ENCODE measurements around the gene CRYBA4.

Gene CRYBA4

GRCh38 chr22:26581633-26582168, 40.1 kb upstream of the CRYBA4 start:
- Histone ChIP-seq H3K4me3 (no peak overlapping the region), H3K27ac (no peak overlapping the region), H3K36me3 (ENCODE audit: insufficient read depth, low read length) (no peaks in the 10 kb centered on the region)

GRCh38 chr22:26584010-26584409, 37.8 kb upstream of the CRYBA4 start:
- Histone ChIP-seq H3K27ac (no peak overlapping the region), H3K9ac (ENCODE audit: insufficient read length) (no peak overlapping the region), H3K4me3 (no peak overlapping the region), H3K36me3 (ENCODE audit: insufficient read depth, low read length) (no peaks in the 10 kb centered on the region), H3K9me3 (ENCODE audit: low read depth, low read length) (no peaks in the 10 kb centered on the region)
- TF ChIP-seq FOXP2 (optimal IDR thresholded peaks at IDR 0.05; ENCODE audit: control extremely low read depth, extremely low read length, insufficient read depth) (no peak), EZH2 (IDR thresholded peaks at IDR 0.05) (no peak), POLR2AphosphoS5 (IDR thresholded peaks at IDR 0.05; ENCODE audit: borderline replicate concordance, low read depth, low read length) (no peak)
- DNase-seq (ENCODE audit: low read depth, low spot score), result no peak

More at GRCh38 chr22:26581633-26582168, 40.1 kb upstream of the CRYBA4 start:
- no peak for DNase-seq (ENCODE audit: low read depth, low spot score)
- Histone ChIP-seq H3K9me3 (ENCODE audit: low read depth, low read length) (no peaks in the 10 kb centered on the region), H3K9ac (ENCODE audit: insufficient read length) (no peak overlapping the region)
- TF ChIP-seq EZH2 (IDR thresholded peaks at IDR 0.05), result no peak
- no peak for TF ChIP-seq POLR2AphosphoS5 (IDR thresholded peaks at IDR 0.05; ENCODE audit: borderline replicate concordance, low read depth, low read length)
- TF ChIP-seq FOXP2 (optimal IDR thresholded peaks at IDR 0.05; ENCODE audit: control extremely low read depth, extremely low read length, insufficient read depth), result no peak

- DNase-seq (ENCODE audit: low read depth, low spot score), result no peak
- TF ChIP-seq FOXP2 (optimal IDR thresholded peaks at IDR 0.05; ENCODE audit: control extremely low read depth, extremely low read length, insufficient read depth), result no peak
- no peak for TF ChIP-seq EZH2 (IDR thresholded peaks at IDR 0.05)
- no peak for TF ChIP-seq POLR2AphosphoS5 (IDR thresholded peaks at IDR 0.05; ENCODE audit: borderline replicate concordance, low read depth, low read length)
- Histone ChIP-seq H3K27ac (no peak overlapping the region), H3K36me3 (ENCODE audit: insufficient read depth, low read length) (no peaks in the 10 kb centered on the region), H3K9me3 (ENCODE audit: low read depth, low read length) (no peaks in the 10 kb centered on the region), H3K4me3 (no peak overlapping the region), H3K9ac (ENCODE audit: insufficient read length) (no peak overlapping the region)
These were observed 36.5 kb upstream of the CRYBA4 start for GRCh38 chr22:26585104-26585790.

GRCh38 chr22:26586556-26587325, 35.0 kb upstream of the CRYBA4 start:
- no peak for DNase-seq (ENCODE audit: low read depth, low spot score)
- no peak overlapping the region for H3K9ac ChIP-seq (ENCODE audit: insufficient read length)
- no peaks in the 10 kb centered on the region for H3K9me3 ChIP-seq (ENCODE audit: low read depth, low read length)
- no peak overlapping the region for H3K4me3 ChIP-seq
- no peak overlapping the region for H3K27ac ChIP-seq
- H3K36me3 ChIP-seq (ENCODE audit: insufficient read depth, low read length), result no peaks in the 10 kb centered on the region
- TF ChIP-seq EZH2 (IDR thresholded peaks at IDR 0.05) (no peak), FOXP2 (optimal IDR thresholded peaks at IDR 0.05; ENCODE audit: control extremely low read depth, extremely low read length, insufficient read depth) (no peak), POLR2AphosphoS5 (IDR thresholded peaks at IDR 0.05; ENCODE audit: borderline replicate concordance, low read depth, low read length) (no peak)

- no peak overlapping the region for H3K4me3 ChIP-seq
- no peak overlapping the region for H3K27ac ChIP-seq
- H3K9me3 ChIP-seq (ENCODE audit: low read depth, low read length), result no peaks in the 10 kb centered on the region
- H3K36me3 ChIP-seq (ENCODE audit: insufficient read depth, low read length), result no peaks in the 10 kb centered on the region
- no peak for TF ChIP-seq FOXP2 (optimal IDR thresholded peaks at IDR 0.05; ENCODE audit: control extremely low read depth, extremely low read length, insufficient read depth)
- no peak for TF ChIP-seq EZH2 (IDR thresholded peaks at IDR 0.05)
- TF ChIP-seq POLR2AphosphoS5 (IDR thresholded peaks at IDR 0.05; ENCODE audit: borderline replicate concordance, low read depth, low read length), result no peak
- DNase-seq (ENCODE audit: low read depth, low spot score), result no peak
- H3K9ac ChIP-seq (ENCODE audit: insufficient read length), result no peak overlapping the region
These were observed 33.7 kb upstream of the CRYBA4 start for GRCh38 chr22:26587991-26588613.

- Histone ChIP-seq H3K4me3 (peak overlapping the region; percentile 79), H3K27ac (no peak overlapping the region), H3K9ac (ENCODE audit: insufficient read length) (no peak overlapping the region), H3K36me3 (ENCODE audit: insufficient read depth, low read length) (no peaks in the 10 kb centered on the region), H3K9me3 (ENCODE audit: low read depth, low read length) (no peaks in the 10 kb centered on the region)
- TF ChIP-seq POLR2AphosphoS5 (IDR thresholded peaks at IDR 0.05; ENCODE audit: borderline replicate concordance, low read depth, low read length) (no peak), FOXP2 (optimal IDR thresholded peaks at IDR 0.05; ENCODE audit: control extremely low read depth, extremely low read length, insufficient read depth) (no peak), EZH2 (IDR thresholded peaks at IDR 0.05) (no peak)
- DNase-seq (ENCODE audit: low read depth, low spot score), result no peak
These were observed 32.9 kb upstream of the CRYBA4 start for GRCh38 chr22:26588729-26589366.

- TF ChIP-seq EZH2 (IDR thresholded peaks at IDR 0.05), result no peak
- TF ChIP-seq FOXP2 (optimal IDR thresholded peaks at IDR 0.05; ENCODE audit: control extremely low read depth, extremely low read length, insufficient read depth), result no peak
- no peak for TF ChIP-seq POLR2AphosphoS5 (IDR thresholded peaks at IDR 0.05; ENCODE audit: borderline replicate concordance, low read depth, low read length)
- peak overlapping the region; percentile 79 for H3K4me3 ChIP-seq
- DNase-seq (ENCODE audit: low read depth, low spot score), result no peak
- H3K36me3 ChIP-seq (ENCODE audit: insufficient read depth, low read length), result no peaks in the 10 kb centered on the region
- peak overlapping the region; percentile 66 for H3K9ac ChIP-seq (ENCODE audit: insufficient read length)
- H3K9me3 ChIP-seq (ENCODE audit: low read depth, low read length), result no peaks in the 10 kb centered on the region
- no peak overlapping the region for H3K27ac ChIP-seq
These were observed 32.4 kb upstream of the CRYBA4 start for GRCh38 chr22:26589367-26589844.
